Loucy (cell line): Measurements from ENCODE around the gene CLEC9A.

ENCODE experiments used
- H2AFZ ChIP-seq: fragments of 200-600 bp; sonication (generic); 2 replicates; pipeline ENCODE4 v1.6.0; 2016; ENCODE audit warnings: antibody characterized with exemption, mild to moderate bottlenecking, low read length, moderate library complexity
- H3F3A ChIP-seq: fragments of 200-600 bp; 2 replicates; pipeline ENCODE4 v1.6.0; 2016; ENCODE audit warnings: antibody characterized with exemption, low read depth, mild to moderate bottlenecking
- H3K27me3 ChIP-seq: fragments of 200-600 bp; sonication (generic); 2 replicates; pipeline ENCODE4 v1.6.1; 2014; ENCODE audit warnings: low read length, mild to moderate bottlenecking; ENCODE audit not compliant: insufficient read depth, poor library complexity, severe bottlenecking
- H3K36me3 ChIP-seq: fragments of 200-600 bp; sonication (generic); 2 replicates; pipeline ENCODE4 v1.6.1; 2016; ENCODE audit warnings: low read length; ENCODE audit not compliant: insufficient read depth
- H3K4me1 ChIP-seq: fragments of 200-600 bp; sonication (generic); 2 replicates; pipeline ENCODE4 v1.5.1; 2014; ENCODE audit warnings: low read length, mild to moderate bottlenecking; ENCODE audit not compliant: insufficient read depth, poor library complexity, severe bottlenecking
- H3K4me2 ChIP-seq: fragments of 200-600 bp; sonication (generic); 2 replicates; pipeline ENCODE4 v1.6.0; 2014; ENCODE audit warnings: antibody characterized with exemption, low read length, low read depth, mild to moderate bottlenecking; ENCODE audit not compliant: poor library complexity, severe bottlenecking
- H3K4me3 ChIP-seq: fragments of 200-600 bp; sonication (generic); 2 replicates; pipeline ENCODE4 v1.5.1; 2014; ENCODE audit warnings: low read length, mild to moderate bottlenecking, mixed read lengths; ENCODE audit not compliant: poor library complexity, severe bottlenecking
- H3K79me2 ChIP-seq: fragments of 200-600 bp; sonication (generic); 2 replicates; pipeline ENCODE4 v1.6.1; 2014; ENCODE audit warnings: low read length; ENCODE audit not compliant: insufficient read depth
- H3K9ac ChIP-seq: fragments of 200-600 bp; sonication (generic); 2 replicates; pipeline ENCODE4 v1.6.0; 2014; ENCODE audit warnings: mild to moderate bottlenecking, low read depth, low read length, moderate library complexity; ENCODE audit not compliant: poor library complexity, severe bottlenecking
- H3K9me2 ChIP-seq: fragments of 200-600 bp; sonication (generic); replicated peaks from 2 replicates; pipeline ENCODE4 v1.6.1; 2016; ENCODE audit warnings: low read depth, low read length, mixed read lengths
- H3K9me3 ChIP-seq: fragments of 200-600 bp; sonication (generic); 2 replicates; pipeline ENCODE4 v1.6.1; 2014; ENCODE audit warnings: mild to moderate bottlenecking, antibody characterized with exemption, low read length, low read depth; ENCODE audit not compliant: insufficient read depth
- H4K20me1 ChIP-seq: fragments of 200-600 bp; sonication (generic); 2 replicates; pipeline ENCODE4 v1.6.0; 2014; ENCODE audit warnings: antibody characterized with exemption, low read length, mild to moderate bottlenecking; ENCODE audit not compliant: insufficient read depth, poor library complexity, severe bottlenecking
- EZH2phosphoT487 ChIP-seq: fragments of 200-600 bp; IDR thresholded peaks from 2 replicates; pipeline ENCODE4 v1.6.1; 2018; ENCODE audit warnings: antibody characterized with exemption, mild to moderate bottlenecking, moderate library complexity, borderline replicate concordance
- TF ChIP-seq, protein P1 (sequence below): fragments of 200-600 bp; sonication (generic); conservative IDR thresholded peaks from 2 replicates; pipeline ENCODE4 v1.5.1; 2014; ENCODE audit warnings: mild to moderate bottlenecking, antibody characterized with exemption, low read length

The CLEC9A gene

DNA sequence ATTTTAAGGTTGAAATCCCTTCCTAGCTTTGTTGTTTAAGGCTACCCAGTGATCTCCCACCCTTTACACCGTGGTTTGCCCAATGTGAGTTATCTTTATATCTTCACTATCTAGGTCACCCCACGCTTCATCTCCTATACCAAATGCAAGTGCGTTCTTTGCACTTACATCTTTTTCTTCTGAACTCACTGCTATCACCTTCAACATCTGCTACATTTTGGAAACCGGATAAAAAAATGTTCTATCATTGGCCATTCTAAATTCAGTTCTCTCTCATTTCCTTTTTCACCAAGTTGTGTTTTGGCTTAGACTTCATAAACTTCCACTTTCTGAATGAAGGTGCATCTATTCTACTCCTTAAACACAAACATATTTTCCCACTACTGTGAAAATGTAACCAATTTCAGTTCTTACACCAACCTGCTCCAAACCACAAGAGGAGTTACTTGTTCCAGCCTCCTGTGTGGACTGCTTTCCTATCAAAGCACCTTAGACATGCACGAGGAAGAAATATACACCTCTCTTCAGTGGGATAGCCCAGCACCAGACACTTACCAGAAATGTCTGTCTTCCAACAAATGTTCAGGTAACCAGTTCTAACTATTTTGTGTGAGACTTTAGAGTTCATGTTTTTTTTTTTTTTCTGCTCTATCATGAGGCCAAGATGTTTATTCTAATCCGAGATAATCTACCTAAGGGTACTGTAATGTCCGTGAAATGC is 21.9 kb downstream of the CLEC9A start:
- Histone ChIP-seq H3K4me2 (peak overlapping the region; percentile 63), H3K9me3 (no peaks in the 10 kb centered on the region), H3K9ac (peak overlapping the region; percentile 43), H3K4me1 (peaks cover 15% of the 10 kb centered on the region), H3K36me3 (no peaks in the 10 kb centered on the region), H2AFZ (peak overlapping the region; percentile 54; the same call in 1 of the 2 replicates), H4K20me1 (no peaks in the 10 kb centered on the region), H3K9me2 (no peaks in the 10 kb centered on the region), H3F3A (no peaks in the 10 kb centered on the region), H3K27me3 (no peaks in the 10 kb centered on the region), H3K4me3 (peak overlapping the region; percentile 65), H3K79me2 (no peaks in the 10 kb centered on the region)
- TF ChIP-seq, protein P1, sequence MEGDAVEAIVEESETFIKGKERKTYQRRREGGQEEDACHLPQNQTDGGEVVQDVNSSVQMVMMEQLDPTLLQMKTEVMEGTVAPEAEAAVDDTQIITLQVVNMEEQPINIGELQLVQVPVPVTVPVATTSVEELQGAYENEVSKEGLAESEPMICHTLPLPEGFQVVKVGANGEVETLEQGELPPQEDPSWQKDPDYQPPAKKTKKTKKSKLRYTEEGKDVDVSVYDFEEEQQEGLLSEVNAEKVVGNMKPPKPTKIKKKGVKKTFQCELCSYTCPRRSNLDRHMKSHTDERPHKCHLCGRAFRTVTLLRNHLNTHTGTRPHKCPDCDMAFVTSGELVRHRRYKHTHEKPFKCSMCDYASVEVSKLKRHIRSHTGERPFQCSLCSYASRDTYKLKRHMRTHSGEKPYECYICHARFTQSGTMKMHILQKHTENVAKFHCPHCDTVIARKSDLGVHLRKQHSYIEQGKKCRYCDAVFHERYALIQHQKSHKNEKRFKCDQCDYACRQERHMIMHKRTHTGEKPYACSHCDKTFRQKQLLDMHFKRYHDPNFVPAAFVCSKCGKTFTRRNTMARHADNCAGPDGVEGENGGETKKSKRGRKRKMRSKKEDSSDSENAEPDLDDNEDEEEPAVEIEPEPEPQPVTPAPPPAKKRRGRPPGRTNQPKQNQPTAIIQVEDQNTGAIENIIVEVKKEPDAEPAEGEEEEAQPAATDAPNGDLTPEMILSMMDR: no peak
- TF ChIP-seq EZH2phosphoT487: no peak

GRCh38 chr12:10058387-10058786 is 27.9 kb downstream of the CLEC9A start:
- TF ChIP-seq, protein P1: no peak
- TF ChIP-seq EZH2phosphoT487: no peak
- Histone ChIP-seq H3K4me2 (no peak overlapping the region), H3K9ac (no peak overlapping the region), H3F3A (no peaks in the 10 kb centered on the region), H3K79me2 (no peaks in the 10 kb centered on the region), H3K27me3 (no peaks in the 10 kb centered on the region), H3K9me2 (no peaks in the 10 kb centered on the region), H3K4me3 (no peak overlapping the region), H4K20me1 (no peaks in the 10 kb centered on the region), H3K4me1 (peaks cover under 1% of the 10 kb centered on the region), H2AFZ (no peak overlapping the region), H3K9me3 (no peaks in the 10 kb centered on the region), H3K36me3 (no peaks in the 10 kb centered on the region)

DNA sequence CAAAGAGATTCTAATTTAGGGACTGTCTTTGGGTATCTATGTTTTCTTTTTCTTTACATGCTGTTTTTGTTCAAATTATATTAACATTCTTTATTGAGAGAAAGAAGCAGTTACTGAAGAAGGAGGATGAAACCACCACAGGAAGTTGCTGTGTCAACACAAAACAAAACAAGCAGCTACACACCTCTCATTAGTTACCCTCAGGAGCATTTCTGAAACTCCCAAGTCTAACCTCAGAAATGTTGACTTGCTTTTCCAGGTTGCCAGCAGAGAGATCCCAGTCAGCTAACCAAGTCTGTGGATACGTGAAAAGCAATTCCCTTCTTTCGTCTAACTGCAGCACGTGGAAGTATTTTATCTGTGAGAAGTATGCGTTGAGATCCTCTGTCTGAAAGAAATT is 34.8 kb downstream of the CLEC9A start:
- Histone ChIP-seq H2AFZ (no peak overlapping the region), H4K20me1 (no peaks in the 10 kb centered on the region), H3K9me3 (no peaks in the 10 kb centered on the region), H3F3A (no peaks in the 10 kb centered on the region), H3K4me3 (no peak overlapping the region), H3K4me2 (no peak overlapping the region), H3K9ac (no peak overlapping the region), H3K79me2 (no peaks in the 10 kb centered on the region), H3K4me1 (peaks cover 17% of the 10 kb centered on the region), H3K36me3 (no peaks in the 10 kb centered on the region), H3K9me2 (no peaks in the 10 kb centered on the region), H3K27me3 (no peaks in the 10 kb centered on the region)
- TF ChIP-seq, protein P1: no peak
- no peak for TF ChIP-seq EZH2phosphoT487
